Body of pancreas (tissue), 4 donors: Measurements from ENCODE around the gene OXLD1.

ENCODE experiments used
- CTCF ChIP-seq, 7 experiments: fragments of 450-650 bp in 4 of 7; fragments of 200-600 bp in 3 of 7; sonication (generic) in 3 of 7; IDR thresholded peaks; one replicate each; pipeline ENCODE4 v1.5.1; 2016 to 2019; ENCODE audit warnings: antibody characterized with exemption in 7 of 7
- POLR2A ChIP-seq, 3 donors: fragments of 450-650 bp; IDR thresholded peaks; one replicate each; pipeline ENCODE4 v1.6.1; 2016; ENCODE audit warnings: antibody characterized with exemption in 3 of 3, mild to moderate bottlenecking in 2 of 3

DNA sequence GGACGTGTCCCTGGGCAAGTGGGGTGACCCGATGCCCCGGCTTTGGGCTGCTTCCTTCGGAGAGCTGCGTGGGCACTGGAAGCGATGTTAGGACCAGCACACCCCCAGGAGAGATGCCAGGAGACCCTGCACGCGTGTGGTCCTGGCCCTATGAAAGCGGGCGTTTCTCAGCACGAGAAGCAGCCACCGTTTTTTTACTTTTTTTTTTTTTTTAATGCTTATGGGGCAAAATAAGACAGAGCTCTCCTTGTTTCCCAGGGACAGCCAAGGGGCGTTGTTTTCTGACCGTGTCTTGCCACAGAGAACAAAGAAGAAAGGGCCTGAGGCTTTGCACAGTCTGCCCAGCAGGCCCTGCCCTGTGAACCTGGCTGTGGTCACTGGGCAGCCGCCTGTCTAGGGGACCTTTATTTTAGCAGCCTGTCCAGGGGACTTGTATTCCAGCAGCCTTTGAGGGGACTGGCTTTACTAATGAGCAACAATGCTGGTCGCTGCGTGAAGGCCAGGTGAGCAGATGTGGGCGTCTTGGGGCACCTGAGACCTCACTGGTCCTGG is 46.7 kb upstream of the OXLD1 start:
- no peak for TF ChIP-seq CTCF (IDR thresholded peaks at IDR 0.05)
- no peak for TF ChIP-seq POLR2A (IDR thresholded peaks at IDR 0.05)
